ENCODE results near the gene NLRP5. TPM values are rescaled to one million over a fixed set of nuclear protein-coding genes. Genes with fewer than 3 reads are reported as not detected.

The NLRP5 gene
- polyA plus RNA-seq, 2 of the 4 experiments (the other 2 are of a cell fraction) = not detected

GRCh38 chr19:56053596-56053995 lies 67.0 kb downstream of the NLRP5 start:
- ATAC-seq (no peak), DNase-seq (ENCODE audit: low read depth in 1 of 2, low spot score in 1 of 2) (no peak), FAIRE-seq (no peak)
- WGBS (ENCODE audit: missing lambda C conversion rate) = 44% methylated on average over 18 of the region's 18 CpGs
- CTCF ChIA-PET = interaction anchor here (3.2 kb wide), 1 partner anchor 13 kb away, joined by 14 read pairs; no protein-coding TSS in a partner anchor
- H3K4me1 ChIP-seq = no peaks in the 10 kb centered on the region
- no peak overlapping the region for H3K4me2 ChIP-seq
- H3K27ac ChIP-seq = no peak overlapping the region
- no peak for TF ChIP-seq HDAC2 (IDR thresholded peaks at IDR 0.05)
- TF ChIP-seq HMGXB4 (CRISPR knock-in tag; IDR thresholded peaks at IDR 0.05; ENCODE audit: borderline replicate concordance) = no peak
- TF ChIP-seq, protein P1, sequence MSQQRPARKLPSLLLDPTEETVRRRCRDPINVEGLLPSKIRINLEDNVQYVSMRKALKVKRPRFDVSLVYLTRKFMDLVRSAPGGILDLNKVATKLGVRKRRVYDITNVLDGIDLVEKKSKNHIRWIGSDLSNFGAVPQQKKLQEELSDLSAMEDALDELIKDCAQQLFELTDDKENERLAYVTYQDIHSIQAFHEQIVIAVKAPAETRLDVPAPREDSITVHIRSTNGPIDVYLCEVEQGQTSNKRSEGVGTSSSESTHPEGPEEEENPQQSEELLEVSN (IDR thresholded peaks at IDR 0.05; ENCODE audit: borderline replicate concordance, low read depth) = no peak
- TF ChIP-seq ATOH8 (CRISPR knock-in tag; IDR thresholded peaks at IDR 0.05; ENCODE audit: low read depth) = no peak
- TF ChIP-seq HEYL (CRISPR knock-in tag; IDR thresholded peaks at IDR 0.05) = no peak
- TF ChIP-seq POLR2AphosphoS2 (conservative IDR thresholded peaks at IDR 0.05; ENCODE audit: low read length) = no peak
- no peak for TF ChIP-seq SMC3 (IDR thresholded peaks at IDR 0.05)
- TF ChIP-seq BHLHE40 (IDR thresholded peaks at IDR 0.05; ENCODE audit: low read depth, low read length) = no peak
- no peak for TF ChIP-seq KDM5A (IDR thresholded peaks at IDR 0.05)
- no peak for TF ChIP-seq RCOR1 (IDR thresholded peaks at IDR 0.05; ENCODE audit: low read depth, low read length)
- no peak for TF ChIP-seq JUNB (IDR thresholded peaks at IDR 0.05)
- no peak for TF ChIP-seq EHF (CRISPR knock-in tag; IDR thresholded peaks at IDR 0.05)
- TF ChIP-seq NFE2L2 (conservative IDR thresholded peaks at IDR 0.05; ENCODE audit: low read length) = no peak
- TF ChIP-seq ZNF302 (CRISPR knock-in tag; IDR thresholded peaks at IDR 0.05) = no peak
- TF ChIP-seq NPAS2 (CRISPR knock-in tag; IDR thresholded peaks at IDR 0.05; ENCODE audit: borderline replicate concordance) = no peak
- TF ChIP-seq MAZ (IDR thresholded peaks at IDR 0.05; ENCODE audit: borderline replicate concordance, low read depth, low read length) = no peak
- TF ChIP-seq SREBF2 (IDR thresholded peaks at IDR 0.05) = no peak
- TF ChIP-seq, protein P2, sequence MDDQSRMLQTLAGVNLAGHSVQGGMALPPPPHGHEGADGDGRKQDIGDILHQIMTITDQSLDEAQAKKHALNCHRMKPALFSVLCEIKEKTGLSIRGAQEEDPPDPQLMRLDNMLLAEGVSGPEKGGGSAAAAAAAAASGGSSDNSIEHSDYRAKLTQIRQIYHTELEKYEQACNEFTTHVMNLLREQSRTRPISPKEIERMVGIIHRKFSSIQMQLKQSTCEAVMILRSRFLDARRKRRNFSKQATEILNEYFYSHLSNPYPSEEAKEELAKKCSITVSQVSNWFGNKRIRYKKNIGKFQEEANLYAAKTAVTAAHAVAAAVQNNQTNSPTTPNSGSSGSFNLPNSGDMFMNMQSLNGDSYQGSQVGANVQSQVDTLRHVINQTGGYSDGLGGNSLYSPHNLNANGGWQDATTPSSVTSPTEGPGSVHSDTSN (IDR thresholded peaks at IDR 0.05) = no peak
- TF ChIP-seq, protein P3, sequence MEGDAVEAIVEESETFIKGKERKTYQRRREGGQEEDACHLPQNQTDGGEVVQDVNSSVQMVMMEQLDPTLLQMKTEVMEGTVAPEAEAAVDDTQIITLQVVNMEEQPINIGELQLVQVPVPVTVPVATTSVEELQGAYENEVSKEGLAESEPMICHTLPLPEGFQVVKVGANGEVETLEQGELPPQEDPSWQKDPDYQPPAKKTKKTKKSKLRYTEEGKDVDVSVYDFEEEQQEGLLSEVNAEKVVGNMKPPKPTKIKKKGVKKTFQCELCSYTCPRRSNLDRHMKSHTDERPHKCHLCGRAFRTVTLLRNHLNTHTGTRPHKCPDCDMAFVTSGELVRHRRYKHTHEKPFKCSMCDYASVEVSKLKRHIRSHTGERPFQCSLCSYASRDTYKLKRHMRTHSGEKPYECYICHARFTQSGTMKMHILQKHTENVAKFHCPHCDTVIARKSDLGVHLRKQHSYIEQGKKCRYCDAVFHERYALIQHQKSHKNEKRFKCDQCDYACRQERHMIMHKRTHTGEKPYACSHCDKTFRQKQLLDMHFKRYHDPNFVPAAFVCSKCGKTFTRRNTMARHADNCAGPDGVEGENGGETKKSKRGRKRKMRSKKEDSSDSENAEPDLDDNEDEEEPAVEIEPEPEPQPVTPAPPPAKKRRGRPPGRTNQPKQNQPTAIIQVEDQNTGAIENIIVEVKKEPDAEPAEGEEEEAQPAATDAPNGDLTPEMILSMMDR (IDR thresholded peaks at IDR 0.05) = no peak
- no peak for TF ChIP-seq RARB (CRISPR knock-in tag; IDR thresholded peaks at IDR 0.05)
- H3K9me3 ChIP-seq = peaks cover 9% of the 10 kb centered on the region; the same call in 2 of the 3 replicates
- no peak overlapping the region for H3K4me3 ChIP-seq
- POLR2A ChIA-PET = no interaction called here
